ENCODE results near the gene MIA3.
"Not testable (repeated sequence)": the region's sequence is repeated elsewhere in the genome, so short reads cannot be mapped to it uniquely, and the experiment has no call there.

The MIA3 gene

DNA sequence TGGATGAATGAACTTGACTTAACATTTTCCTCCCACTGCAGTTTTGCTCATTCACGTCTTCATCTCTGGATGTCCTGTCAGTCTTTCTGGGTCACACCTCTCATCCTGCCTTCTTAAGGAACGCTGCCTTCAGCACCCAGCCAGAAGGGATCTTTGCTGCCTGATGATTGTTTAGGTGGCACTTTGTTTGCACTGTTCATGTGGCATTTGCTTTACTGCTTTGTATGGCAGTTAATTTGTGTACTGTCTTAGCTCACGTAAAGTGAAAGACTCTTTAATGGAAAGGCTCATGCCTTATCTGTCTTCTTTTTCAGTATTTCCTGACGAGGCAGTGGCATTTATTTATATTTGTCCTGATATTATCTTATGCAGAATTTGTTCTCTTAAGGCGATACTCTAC, 4.9 kb downstream of the MIA3 start:
- no peak for DNase-seq (ENCODE audit: low spot score)

DNA sequence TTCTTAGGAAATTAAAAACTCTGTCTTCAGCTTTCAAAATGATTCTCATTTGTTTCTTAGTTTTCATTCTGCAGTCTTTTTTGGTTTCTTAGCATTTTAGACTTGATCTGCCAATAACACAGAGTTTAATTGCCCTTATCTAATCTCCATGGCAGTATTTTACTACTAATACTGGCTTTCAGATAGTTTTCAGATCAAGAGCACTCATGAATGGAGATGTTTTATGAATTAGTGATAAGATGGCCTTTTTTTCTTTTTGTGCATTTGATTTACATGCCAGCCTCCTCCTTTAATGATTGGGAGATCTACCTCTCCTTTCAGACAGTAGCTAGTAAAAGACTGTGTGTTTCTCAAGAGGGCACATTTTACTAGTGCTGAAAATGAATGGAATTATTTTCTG, 5.6 kb downstream of the MIA3 start:
- no peak for DNase-seq (ENCODE audit: low spot score)

DNA sequence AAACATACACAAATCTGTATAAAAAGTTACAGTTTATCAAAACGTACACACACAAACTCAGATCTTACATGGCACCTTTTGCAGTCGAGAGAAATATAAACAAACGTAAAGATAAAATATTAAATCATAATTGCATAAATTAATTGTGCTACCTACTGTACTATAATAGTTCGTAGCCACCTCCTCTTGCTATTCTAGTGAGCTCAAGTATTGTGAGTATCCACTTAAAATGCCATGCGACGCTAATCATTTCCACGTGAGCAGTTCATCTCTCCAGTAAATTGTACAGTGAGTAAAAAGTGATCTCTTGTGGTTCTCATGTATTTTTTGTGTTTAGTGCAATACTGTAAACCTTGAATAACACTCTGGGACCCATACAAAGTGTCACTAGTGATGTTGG, 6.3 kb downstream of the MIA3 start:
- DNase-seq (ENCODE audit: low spot score): no peak

DNA sequence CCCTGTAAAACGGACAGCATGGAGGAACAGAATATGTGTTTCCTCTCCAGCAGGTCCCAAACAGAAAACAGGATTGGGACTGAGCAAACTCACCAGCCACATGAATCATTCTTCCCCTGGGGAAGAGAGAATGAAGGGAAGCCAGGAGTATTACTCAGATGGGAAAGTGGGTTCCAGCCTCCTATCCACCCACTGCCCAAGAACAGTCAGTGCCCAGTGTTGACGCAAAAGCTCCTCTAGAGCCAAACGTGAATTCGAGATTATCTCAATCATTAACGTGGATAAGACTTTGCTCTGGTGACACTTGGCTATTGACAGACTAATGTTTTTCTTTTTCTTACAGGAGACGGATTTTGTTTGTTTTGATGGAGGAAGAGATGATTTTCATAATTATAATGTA, 9.3 kb downstream of the MIA3 start:
- no peak for DNase-seq (ENCODE audit: low spot score)

DNA sequence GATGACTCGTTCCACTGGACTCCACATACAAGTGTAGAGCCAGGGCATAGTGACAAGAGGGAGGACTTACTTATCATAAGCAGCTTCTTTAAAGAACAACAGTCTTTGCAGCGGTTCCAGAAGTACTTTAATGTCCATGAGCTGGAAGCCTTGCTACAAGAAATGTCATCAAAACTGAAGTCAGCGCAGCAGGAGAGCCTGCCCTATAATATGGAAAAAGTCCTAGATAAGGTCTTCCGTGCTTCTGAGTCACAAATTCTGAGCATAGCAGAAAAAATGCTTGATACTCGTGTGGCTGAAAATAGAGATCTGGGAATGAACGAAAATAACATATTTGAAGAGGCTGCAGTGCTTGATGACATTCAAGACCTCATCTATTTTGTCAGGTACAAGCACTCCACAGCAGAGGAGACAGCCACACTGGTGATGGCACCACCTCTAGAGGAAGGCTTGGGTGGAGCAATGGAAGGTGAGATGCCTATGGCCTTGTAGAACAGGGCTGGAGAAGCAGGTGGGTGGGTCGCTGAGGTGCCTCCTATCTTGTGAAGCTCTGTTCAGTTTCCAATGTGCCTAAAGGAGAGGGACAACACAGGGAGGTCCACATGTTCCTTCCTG, 12.1 kb downstream of the MIA3 start:
- no peak for DNase-seq (ENCODE audit: low spot score)

DNA sequence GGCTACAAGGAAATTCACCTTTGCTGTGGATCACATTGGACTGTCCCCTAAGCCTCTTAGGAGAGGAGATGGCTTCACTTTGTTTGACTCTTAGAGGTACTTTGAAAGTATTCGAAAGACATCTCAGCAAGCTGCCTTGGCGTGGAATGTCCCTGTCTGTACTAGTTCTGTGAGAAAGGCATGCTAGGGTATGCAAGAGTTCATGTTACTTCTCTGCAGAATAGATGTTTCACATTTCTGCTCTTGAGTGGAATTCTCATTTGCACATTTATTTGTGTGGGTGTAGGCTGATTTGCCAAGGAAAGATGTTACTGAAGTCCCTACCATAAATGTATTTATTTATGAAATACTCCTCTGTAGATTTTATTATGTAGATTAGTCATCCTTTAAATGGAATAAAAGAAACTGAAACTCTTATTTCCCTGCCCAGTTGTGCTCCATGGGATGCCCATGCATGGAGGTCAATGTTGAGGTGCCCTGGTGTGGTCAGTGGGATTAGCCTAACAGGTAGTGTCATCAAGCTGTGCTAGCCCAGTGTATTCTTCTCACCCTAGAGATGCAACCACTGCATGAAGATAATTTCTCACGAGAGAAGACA, 13.8 kb downstream of the MIA3 start:
- DNase-seq (ENCODE audit: low spot score): no peak

DNA sequence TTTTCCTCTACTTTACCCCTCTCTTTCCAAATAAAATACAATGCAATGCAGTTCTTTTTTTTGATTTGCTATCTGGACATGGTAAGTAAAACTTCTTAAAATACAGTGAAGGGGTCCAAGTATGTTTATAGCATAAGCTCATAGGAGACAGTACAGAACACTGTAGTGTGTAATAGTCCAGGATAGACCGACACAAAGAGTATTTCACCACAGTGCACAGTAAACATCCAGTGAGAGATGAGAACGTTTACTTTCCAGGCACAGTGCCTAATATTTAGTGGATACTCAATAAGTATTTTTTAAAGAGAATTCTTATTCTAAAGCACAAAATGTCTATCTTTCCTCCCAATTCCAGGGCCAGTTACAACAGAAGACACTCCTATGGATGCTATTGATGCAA, 14.9 kb downstream of the MIA3 start:
- DNase-seq (ENCODE audit: low spot score): no peak

DNA sequence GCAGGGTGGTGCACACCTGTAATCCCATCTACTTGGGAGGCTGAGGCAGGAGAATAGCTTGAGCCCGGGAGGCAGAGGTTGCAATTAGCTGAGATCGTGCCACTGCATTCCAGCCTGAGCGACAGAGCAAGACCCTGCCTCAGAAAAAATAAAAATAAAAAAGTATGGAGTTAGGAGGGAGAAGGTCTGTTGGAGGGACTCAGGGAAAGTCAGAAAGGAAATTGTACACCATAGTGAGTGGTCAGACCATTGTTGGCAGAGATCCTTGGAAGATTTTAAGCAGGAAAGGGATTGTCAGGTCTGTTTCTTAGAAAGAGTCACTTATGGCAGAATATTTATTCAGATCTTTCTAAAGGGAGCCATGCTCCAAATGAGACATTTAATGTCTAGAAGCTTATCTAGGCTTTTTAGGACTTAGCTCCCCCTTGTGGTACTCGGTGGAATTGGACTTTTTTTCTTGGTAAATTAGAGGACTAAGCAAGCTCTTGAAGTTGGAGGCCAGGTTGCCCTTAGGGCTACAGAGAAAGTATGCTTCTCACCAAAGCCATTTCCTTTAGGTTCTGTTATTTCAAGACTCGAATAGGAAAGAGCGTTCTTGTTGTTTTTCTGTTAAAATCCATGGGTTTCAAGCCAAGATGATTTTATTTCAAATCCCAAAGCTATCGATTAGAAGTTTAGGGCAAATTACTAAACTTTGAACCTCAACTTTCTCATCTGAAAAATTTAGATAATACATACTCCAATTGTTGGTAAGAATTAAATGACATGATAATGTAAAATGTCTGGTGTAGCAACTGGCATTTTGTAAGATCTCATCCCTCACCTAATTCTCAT, 16.5 kb downstream of the MIA3 start:
- no peak for DNase-seq (ENCODE audit: low spot score)

DNA sequence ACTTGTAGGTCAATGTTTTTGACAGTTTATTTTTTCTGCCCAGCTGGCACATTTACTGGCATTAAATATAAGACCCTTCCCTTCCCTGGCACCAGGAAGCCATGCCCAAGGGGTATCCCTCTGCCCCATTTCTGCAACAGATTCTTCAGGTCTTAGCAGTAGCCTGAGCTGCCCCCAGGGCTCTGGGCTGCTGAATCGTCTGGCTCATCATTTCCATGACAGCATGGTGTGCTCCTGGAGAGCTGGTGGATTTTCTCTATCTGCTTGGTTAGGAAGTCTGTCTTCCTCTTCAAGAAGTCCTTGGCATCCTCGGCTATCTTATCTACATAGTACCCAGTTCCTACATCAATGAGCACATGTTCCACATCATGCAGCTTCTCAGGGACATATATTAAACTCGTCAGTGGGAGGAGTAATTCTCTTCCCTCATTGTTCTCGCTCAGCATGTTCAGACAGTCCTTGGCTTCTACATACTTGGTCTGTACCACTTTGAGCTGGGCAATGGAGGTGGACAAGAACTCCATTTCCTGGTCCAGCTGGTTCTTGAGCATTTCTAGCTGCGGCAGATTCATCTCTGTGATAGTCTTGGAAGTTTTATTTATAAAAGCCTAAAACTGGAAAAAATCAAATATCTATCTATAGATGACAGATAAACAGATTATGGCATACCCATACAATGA, 23.5 kb downstream of the MIA3 start:
- DNase-seq (ENCODE audit: low spot score): no peak

DNA sequence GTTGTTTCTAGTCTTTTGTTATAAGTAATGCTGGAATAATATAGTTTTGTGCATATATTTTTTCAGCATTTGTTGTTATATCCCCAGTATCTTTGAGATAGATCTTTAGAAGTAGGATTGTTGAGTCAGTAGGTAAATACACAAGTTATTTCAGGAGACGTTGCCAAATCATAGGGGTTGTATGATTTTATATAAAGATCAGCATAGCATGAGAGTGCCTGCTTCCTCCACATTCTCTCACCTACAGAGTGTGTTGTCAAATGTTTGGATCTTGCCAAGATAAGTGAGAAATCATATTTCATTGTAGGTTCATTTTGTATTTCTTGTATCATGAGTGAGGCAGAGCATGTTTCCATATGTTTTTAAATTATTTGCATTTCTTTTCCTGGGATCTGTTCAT, 24.6 kb downstream of the MIA3 start:
- DNase-seq (ENCODE audit: low spot score): no peak

DNA sequence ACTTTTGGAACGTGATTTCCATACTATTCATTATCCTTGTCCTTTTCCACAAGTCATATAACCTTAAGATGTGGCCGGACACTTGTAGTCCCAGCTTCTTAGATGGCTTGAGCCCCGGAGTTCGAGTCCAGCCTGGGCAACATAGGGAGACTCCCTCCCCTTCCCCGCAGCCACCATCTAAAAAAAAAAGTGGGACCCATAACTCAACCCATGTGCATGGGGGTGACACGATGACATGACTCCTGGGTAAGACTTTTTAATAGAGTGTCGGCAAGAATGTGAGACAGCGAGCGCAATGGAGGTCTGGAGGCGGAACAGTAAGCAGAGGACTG, 25.7 kb downstream of the MIA3 start:
- no peak for DNase-seq (ENCODE audit: low spot score)

DNA sequence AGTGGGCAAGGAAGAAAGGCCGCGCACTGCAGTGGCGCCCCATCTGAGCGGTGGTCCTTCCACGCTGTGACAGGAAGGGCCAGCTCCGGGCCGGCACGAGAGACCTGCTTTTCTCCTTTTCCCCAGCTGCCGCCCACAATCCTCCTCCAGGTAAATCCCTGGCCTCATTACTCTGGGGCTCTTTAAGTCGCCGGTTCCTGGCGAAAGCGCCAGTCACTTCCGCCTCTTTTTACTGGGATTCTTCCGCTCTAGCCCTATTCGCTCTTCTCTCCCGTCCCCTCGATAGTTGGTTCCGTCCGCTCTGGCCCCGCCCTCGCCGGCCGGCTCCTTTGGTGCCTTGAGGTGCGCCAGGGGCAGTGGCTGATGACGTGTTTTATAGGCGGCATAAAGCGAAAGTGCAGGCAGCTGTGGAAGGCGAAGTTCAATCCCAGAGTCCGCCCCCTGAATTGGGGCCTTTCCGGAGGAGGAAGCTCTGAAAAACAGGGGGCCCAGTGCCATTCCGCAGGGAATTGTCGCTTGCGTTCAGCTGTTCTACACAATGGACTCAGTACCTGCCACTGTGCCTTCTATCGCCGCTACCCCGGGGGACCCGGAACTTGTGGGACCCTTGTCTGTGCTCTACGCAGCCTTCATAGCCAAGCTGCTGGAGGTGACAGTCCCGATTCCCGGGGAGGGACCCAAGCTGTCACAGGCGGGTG, 26.2 kb downstream of the MIA3 start:
- peak; percentile 50 for DNase-seq (ENCODE audit: low spot score)

DNA sequence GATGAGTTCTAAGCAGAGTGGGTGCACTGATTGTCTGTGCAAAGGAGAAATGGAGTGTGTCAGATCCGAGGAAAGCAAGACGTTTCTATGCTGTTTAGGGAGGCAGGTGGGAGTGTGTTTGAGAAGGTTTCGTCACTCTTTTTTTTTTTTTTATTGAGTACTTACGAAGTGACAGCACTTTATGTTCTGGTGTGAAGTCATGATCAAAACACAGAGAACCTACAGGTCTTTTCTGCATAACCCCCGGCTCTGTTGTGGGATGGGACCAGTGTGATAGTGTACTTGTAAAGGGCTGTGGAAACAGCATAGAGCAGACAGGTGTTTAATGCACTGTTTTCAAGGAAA, 26.7 kb downstream of the MIA3 start:
- no peak for DNase-seq (ENCODE audit: low spot score)

DNA sequence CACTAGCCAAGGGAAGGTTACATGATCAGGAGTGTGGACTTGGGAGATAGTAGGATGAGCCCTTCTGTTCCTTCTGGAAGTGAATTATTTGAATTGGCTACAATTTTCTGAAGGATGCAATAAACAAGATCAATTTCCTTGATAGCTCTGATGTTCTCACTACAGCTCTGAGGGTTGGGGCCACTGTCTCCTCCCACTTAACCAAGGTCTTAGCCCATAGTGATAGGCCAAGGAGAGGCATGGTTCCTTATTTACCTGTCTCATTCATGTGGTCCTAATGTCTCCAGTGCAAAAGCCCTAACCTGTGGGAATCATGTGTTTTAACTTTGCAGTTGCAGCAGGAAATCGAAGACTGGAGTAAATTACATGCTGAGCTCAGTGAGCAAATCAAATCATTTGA, 34.8 kb downstream of the MIA3 start:
- DNase-seq (ENCODE audit: low spot score): no peak

DNA sequence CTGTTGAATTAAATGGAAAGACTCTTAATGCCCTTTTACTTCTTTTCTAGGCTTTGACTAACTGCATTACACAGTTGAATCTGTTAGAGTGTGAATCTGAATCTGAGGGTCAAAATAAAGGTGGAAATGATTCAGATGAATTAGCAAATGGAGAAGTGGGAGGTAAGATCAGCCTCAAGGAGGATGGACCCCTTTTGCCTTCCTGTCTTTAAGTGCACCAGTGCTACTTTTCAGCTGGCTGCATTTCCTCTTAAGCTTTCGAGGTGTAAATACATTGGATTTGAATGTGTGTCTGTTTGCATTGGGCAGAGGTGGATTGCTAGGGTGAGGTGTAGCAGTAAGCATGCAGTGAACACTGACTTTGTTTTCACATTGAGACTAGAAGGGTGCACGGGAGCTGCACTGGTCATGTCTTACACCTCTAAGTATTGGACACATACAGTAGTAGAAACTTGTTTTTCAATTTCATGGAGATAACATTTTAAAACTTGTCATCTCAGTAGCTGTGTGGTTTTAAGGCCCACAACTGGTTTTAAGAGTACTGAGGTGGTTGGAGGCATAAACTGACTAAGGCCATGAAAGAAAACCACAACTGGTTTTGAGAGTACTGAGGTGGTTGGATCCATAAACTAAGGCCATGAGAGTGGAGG, 35.4 kb downstream of the MIA3 start:
- DNase-seq (ENCODE audit: low spot score): no peak

DNA sequence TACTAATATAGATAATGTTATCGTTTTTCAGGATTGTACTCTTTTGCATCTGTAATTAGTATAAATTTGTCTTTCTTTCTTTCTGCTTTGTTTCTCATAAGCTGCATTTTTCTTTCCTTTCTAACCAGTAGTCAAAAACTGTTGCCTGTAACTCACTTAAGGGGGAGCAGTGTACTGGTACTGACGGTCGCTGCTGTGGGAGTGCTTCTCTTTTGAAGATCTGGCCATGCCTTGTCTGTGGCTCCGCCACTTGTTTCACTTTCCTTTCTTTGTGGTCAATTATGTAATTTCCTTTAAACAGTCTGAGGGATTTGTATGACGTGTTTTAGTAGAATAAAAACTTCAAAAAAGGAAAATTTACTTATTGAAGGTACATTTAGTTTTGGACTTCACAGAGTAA, 37.0 kb downstream of the MIA3 start:
- DNase-seq (ENCODE audit: low spot score): no peak

DNA sequence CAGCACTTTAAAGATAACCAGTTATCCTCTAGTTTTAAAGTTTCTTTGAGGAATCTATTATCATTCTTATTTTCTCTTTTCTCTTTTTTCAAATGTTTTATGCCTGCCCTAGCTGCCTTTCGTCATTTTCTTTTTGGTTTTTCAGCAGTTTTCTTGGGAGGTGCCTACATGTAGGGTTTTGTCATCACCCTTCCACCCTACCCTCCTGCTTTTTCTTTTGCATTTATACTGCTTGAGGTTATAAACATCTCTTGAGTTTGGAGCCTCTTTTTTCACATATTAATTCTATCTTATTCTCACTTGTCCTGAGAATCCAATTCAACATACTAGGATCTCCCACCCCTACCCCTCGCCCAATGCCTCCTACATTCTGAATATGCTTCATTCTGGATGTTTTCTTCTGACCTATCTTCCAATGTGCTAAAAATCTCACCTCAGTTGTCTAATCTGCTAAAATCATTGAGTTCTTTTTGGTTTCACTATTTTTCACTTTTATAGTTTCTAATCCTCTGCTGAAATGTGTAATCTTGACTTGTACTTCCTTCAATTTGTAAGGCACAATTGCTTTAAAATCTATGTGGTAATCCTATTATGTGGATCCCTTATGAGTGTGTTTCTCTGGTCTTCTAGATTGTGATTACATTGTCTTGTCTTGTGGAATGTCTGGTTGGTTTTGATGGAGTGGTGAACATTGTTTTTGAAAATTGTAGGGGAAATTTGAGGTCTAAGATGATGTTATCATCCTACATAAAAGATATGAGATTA, 38.7 kb downstream of the MIA3 start:
- no peak for DNase-seq (ENCODE audit: low spot score)

DNA sequence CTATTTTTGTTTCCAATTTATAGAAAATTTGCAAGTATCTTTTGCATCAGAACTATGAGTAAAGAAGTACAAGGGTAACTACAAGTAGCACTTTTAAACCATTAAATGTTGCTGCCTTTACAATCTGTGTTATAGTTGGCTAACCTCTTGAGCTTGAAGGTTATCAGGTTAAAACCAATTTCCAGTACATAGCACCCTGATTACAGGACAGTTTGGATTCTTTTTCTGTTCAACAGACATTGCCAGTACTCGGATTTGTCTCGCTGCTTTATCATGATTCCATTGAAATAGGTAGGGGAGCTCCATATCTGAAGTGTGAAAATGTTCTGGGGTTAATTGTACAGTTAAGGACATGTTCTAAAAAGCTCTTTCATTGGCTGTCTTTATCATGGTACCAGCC, 40.0 kb downstream of the MIA3 start:
- DNase-seq (ENCODE audit: low spot score): no peak

DNA sequence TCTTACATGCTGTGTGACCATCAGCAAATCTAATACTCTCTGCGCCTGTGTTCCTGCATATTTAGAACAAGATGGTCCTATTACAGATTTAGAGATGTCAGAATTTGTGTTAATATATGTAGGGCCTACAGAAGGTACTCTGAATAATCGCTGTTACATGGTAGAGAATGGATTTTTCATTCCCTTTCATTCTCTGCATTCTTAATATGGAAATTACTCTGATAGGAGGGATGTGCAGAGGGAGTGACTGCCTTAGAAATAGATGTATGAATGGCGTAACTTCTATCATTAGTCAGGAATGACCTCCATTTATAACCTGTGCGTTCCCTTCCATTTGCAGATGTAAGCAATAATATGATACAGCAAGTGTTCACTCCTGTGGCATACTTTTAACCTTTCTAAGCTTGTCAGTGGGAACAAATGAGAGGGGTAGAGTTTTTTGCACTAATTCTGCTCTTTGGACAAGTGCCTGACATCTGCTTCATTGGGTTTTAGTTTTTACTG, 45.6 kb downstream of the MIA3 start:
- DNase-seq (ENCODE audit: low spot score): no peak

DNA sequence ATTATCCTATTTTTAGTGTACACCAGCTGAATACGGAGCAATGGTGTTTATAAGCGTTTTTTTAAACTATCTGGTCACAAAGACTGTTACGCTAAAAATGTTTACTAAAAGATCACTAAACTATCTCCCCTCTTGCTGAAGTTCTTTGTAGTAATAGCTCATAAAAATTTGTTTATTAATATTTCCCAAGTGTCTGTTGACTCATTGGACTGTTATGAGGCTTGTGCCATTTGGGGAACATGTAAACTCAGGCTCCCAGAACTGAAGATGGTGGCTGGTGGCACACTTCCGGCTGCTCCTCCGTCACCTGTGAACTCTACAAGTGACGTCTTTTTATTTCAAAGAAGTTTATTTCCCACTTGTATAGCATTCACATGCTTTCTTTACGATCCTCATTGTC, 48.1 kb downstream of the MIA3 start:
- DNase-seq (ENCODE audit: low spot score): no peak

DNA sequence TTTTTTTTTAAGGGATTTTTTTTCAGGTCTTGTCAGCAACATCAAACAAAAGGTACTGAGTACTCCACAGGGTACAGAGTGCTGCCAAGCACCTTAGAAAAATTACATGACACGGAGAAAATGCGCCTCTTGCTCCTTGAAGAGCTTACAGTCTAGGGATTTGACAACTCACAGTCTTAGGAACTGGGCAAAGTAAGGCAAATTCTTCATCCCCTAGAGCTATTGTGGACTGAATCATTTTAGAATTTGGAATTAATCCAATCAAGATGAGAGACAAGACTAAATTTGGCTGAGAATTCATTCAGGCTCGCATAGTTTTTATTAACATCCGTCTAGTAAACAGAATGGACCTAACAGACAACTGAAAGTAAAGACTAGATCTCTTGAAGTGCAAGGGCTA, 50.3 kb downstream of the MIA3 start:
- not testable (repeated sequence) for DNase-seq (ENCODE audit: low spot score)
